Measurements from ENCODE around the gene PMM2. TPM values are rescaled to one million over a fixed set of nuclear protein-coding genes. Genes with fewer than 3 reads are reported as not detected.

Gene PMM2
- polyA plus RNA-seq, 1 donor = 24.5 TPM

DNA sequence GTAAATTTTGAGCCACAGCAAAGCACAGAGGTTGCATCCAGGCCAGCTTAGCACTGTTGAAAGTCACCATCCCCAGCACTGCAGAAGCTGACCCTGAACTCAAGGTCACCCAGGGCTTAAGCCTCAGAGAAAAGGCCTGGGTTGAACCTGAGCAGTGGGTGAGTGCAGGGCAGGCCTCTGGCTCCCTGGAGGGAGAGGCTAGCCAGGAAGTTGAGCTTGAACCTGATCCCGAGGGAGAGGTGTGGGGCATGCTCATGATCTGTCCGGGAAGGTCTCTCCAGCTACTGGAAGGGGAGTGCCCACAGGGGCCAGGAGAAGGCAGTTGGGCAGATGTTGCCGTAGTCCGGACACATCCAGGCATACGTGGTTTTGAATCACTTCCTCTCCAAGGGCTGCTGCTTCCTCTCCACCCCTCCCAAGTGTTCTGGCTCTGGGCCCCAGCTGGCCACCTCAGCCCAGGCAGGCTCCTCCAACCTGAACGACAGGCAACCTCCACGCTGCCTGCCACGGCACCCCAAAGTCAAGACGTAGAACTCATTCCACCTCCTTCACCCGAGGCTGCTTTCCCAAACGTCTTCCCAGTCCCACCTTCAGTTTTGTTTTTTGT is 52.7 kb downstream of the PMM2 start:
- no peak for DNase-seq

DNA sequence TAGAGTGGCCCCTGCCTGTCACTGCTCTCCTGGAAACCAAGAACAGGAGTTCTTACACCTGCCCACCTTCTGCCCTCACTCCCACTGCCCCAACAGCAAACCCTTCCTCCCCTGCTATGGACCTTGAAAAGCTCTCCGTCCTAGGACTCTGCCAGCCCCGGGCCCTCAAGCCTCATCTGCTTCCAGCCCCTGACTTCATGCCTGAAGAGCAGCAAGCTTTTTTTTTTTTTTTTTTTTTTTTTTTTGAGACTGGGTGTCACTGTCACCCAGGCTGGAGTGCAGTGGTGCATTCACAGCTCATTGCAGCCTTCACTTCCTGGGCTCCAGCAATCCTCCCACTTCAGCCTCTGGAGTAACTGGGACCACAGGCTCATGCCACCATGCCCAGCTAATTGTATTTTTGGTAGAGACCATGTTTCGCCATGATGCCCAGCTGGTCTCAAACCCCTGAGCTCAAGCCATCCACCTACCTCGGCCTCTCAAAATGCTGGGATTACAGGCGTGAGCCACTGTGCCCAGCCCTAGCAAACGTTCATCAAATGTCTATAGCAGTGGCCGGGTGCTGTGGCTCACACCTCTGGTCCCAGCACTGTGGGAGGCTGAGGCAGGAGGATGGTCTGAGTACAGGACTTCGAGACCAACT is 54.2 kb downstream of the PMM2 start:
- DNase-seq = no peak

DNA sequence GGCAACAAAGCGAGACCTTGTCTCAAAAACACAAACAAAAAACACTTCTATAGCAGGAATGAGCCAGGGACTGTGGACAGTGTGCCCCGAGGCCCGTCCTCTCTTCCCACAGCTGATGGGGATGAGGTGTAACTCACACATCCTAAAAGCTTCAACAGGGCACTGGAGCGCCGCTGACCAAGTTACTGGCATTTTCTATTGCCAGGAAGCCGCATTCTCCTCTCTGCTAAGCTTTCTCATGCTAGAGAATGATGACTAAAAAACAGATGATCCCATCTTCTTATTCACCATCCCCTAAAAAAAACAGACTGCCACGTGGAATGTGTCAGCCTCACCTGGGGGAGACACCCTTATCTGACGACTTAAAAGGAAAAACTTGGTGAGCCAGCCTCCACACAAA is 54.9 kb downstream of the PMM2 start:
- DNase-seq = no peak

DNA sequence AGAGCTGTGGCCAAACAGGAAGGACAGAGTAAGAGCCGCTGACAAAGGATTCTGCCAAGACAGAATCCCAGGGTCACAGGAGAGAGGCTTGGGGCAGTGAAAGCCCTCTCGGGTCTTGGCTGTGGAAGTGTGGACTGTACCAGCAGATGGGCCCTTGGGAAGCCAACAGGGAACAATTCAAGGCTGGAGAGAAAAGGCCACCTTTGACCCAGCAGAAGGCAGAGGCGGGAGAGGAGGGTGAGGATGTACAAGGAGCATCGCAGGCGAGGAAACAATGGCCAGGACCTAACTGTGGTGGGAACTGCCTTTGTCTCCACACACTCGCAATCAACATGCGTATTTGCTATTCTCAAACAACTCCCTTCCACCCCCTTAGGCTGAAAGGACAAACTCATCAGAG is 55.5 kb downstream of the PMM2 start:
- DNase-seq = no peak

DNA sequence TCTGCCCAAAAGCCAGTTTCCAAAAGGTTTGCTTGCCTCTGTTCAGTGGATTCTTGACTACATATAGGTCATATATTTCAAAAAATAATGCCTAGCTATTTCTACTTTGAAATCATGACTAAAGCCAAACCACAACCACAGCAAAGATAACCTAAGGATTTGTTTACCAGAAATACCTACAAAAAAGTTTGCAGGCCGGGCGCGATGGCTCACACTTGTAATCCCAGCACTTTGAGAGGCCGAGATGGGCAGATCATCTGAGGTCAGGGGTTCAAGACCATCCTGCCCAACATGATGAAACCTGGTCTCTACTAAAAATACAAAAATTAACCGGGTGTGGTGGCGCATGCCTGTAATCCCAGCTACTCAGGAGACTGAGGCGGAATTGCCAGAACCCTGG is 56.0 kb downstream of the PMM2 start:
- no peak for DNase-seq

DNA sequence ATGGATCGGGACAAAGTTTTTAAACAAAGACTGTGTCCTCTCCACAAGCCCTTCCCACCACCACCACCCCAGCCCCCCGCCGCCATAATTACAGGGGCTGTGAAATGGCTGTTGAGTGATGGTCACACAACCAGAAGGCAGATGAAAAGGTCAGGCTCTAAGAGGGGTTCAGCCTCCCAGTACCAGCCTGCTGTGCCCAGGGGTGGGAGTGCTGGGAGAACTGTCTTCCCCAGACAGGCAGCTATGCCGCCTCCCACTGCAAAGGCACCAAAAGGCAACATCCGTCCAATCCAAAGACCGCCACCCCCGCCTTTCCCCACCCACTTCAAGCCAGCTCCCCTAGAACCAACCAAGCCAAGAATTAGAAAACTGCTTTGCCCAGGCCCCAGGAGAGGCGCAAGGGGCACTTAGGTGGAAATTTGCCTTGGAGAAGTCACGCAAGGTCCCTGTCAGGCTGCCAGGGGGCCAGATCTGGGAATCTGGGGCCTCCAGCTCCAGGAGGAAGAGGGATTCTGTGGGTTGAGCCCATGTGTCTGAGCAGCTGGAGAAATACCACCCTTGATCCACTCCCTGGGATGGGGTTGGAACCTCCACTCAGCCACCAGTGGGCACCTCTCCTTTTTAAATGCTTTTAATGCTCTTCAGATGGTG is 56.8 kb downstream of the PMM2 start:
- no peak for DNase-seq

DNA sequence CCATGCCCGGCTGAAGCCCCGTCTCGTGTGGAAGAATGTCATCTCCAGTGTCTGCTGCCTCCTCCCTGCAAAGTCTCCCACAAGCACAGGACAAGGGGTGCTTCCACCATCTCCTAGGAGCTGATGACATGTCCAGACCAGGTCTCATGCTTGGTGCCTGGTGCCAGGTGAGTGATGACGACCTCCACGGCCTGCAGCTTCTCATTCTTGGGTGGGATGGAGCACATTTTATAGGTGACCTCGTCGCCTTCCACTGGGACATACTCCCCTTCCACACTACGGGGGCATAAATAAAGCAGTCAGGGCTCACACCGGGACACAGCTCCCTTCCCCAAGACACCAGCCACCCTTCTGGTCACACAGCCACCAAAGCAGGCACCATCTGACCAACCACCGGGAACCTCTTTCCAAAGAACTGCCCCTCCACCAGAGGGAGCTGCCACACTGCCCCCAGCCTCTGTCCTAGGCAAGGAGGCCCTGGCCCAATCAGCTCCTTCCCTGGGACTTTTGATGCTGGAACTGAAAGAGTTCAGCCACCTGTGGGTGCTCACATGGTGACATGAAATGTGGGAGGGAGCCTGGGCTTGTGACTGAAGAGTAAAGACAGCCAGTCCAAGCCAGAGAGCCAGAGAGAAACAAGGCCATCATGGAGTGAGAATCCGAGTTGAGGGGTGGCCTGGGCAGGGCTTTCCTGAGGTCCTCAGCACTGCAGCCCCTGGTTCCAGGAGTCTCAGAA is 57.6 kb downstream of the PMM2 start:
- no peak for DNase-seq

DNA sequence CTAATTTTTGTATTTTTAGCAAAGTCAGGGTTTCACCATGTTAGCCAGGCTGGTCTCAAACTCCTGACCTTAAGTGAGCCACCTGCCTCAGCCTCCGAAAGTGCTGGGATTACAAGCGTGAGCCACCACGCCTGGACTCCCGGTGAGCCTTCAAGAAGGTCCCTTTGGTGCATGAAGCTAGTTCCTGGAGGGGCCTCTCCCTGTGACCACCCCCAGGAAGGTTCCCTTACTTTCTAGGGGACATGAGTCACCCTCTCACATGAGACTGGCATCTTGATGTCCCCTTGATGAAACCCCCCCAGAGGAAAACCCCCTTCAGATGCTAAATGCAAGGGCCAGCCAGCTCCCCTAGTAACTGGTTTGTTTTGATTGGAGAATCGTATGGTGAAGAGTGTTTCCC is 58.3 kb downstream of the PMM2 start:
- DNase-seq = no peak

DNA sequence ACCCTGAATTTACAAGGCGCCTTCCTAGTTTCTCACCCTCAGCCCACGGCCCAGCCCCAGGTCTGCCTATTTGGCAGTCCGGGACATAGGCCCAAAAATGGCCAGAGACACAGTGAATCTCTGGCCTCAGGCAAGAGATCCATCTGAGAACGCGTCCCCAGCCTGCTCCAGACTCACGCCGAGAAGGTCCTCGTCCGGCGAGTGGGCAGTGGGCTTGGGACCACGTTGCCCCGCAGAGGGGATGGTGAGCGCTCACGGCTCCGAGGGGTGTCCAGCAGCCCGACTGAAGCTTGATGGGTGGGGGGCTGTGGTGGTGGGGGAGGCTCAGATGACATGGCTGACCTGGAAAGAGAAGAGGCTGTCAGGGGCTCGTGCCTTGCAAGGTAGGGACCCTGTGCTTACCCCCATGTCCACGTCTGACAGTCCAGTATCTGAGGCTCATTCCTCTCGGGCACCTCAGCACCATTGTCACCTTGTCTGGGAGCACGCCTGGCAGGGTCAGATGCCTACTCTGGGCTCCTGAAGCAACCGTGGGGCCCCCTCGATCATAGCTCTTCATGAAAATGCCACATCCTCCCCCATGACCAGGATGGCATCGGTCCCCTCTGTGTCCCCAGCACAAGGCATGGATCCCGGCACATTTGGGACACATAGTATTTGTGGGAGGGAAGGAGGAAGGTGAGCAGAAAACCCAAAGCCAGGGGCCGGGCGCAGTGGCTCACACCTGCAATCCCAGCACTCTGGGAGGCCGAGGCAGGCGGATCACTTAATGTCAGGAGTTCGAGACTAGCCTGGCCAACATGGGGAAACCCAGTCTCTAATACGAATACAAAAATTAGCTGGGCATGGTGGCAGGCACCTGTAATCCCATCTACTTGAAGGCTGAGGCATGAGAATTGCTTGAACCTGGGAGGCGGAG is 61.6 kb downstream of the PMM2 start:
- DNase-seq = no peak

DNA sequence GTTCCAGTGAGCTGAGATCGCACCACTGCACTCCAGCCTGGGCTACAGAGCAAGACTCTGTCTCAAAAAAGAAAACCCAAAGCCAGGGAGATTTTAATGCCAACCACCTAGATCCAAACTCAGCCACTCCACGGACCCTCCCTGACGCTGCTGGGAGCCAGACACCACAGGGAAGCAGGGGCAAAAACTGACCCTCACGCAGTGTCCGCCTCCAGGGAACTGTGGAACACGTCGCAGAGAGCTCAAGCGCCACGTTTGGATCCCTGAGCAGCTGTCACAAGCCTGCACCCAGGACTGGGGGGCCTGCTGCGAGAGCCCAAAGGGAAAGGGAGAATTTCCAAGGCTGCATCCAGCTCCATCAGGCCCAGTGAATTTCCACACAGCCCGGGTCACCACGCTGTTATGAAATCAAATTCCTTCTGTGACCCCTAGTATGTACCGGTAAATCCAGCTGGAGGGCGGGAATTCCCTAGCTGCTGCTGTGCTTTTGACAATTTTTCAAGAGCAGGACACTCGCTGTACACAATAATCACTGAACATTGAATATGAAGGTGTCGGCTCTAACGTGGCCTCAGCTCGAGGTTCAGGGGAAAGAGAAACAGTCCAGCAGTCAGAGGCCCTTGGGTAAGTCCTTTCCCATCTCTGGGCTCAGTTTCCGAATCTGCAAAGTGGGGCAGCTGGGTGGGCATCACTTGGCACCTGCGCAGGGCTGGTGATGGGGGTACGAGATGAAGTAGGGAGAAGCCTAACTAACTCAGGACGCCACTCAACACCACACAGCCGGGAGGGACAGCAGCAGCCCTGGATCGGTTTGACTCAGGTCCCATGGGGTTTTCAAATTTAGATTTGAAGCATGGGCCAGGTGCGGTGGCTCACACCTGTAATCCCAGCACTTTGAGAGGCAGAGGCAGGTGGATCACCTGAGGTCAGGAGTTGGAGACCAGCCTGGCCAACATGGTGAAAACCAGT is 62.6 kb downstream of the PMM2 start:
- no peak for DNase-seq

DNA sequence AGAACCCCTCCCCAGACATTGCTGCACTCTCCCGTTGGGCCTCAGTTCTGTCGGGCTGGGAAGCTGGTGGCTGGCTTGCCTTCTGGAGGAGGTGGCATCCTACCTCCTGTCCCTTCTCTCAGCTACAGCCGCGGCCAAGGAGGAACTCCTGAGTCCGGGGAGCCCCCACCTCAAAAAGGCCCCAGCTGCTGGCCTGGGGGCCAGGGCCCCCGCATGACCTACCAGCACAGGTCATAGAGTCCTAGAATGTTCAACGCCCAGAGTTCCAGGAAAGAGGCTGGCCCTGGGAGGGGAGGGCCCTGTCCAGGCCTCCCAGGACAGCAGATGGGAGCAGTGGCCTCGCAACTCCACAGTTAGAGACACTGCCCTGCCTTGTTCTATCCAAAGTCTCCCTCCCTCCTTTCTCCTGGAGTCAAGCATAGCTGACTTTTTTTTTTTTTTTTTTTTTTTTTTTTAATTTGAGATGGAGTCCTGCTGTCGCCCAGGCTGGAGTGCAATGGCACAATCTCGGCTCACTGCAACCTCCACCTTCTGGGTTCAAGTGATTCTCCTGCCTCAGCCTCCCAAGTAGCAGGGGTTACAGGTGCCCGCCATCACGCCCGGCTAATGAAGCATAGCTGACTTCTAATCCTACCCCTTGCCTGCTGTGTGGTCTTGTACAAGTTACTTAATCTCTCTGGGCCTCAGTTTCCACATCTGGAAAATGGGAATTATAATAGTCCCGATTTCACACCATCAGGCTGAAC is 64.1 kb downstream of the PMM2 start:
- DNase-seq = no peak

DNA sequence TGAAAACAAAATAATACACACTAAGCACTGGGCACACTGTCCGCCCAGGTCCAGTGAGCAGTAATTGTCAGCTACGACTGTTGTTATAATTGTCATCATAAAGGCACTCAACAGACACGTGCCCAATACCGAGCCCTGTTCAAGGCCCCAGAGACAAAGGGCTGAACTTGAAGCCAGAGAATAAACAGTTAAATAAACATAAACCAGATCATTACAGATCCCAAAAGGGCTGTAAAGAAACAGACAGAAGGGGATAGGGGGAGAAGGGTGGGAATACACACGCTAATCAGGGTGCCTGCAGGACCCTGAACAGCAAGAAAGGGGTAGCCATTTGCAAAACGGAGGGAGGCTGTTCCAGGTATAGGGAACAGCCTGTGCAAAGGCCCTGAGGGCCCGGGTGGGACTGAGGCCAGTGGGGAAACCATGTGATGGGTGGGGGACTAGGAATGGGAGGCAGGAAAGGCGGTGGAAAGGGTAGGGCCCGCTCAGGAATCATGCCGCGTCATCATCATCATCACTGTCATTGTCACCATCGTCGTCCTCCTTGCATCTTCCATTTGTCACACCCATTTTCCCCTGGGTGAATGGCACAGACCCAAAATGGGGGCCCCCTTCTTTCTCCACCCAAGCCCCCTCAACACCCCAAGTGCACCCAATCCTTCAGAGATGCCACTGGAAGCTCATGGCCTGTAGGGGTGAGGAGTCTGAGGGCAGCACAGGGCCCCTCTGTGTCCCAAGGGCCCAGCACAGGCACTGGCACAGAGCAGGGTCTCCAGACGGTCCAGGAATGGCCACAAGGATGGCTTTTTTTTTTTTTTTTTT is 64.9 kb downstream of the PMM2 start:
- no peak for DNase-seq

DNA sequence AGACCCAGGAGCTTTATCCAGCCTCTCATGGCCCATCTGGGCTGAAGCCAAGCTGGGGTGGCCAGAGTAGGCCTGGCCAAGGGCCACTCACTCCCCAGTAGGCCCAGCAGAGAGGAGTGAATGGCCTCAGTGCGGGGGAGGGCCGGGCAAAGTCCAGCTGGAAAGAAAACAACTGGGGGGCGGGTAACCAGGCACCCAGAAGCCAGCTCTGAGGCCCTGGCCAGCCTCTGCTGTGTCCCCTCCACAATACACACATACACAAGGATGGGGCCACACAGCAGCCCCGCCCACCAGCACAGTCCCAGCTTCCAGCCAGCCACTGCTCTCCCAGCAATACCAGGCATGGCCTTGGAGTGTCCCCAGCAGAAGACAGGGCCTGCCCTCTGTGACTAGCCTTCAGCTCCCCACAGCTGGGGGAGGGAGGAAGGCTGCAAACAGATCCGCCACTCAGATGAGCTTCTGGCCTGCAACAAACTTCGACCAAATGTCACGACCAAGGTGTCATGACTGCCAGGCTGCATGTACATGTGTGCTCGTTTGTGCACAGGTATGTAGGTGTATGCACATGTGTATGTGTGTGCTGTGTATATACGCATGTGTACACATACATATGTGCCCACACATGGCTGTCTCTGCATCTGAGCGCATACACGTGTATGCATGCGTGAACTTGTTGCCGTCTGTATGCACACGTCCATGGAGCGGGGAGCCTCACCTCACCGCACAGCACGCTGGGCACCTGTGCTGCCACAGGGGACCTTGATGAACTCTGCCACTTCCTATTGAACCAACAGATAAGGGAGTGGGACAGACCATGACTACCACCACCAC is 66.2 kb downstream of the PMM2 start:
- no peak for DNase-seq

DNA sequence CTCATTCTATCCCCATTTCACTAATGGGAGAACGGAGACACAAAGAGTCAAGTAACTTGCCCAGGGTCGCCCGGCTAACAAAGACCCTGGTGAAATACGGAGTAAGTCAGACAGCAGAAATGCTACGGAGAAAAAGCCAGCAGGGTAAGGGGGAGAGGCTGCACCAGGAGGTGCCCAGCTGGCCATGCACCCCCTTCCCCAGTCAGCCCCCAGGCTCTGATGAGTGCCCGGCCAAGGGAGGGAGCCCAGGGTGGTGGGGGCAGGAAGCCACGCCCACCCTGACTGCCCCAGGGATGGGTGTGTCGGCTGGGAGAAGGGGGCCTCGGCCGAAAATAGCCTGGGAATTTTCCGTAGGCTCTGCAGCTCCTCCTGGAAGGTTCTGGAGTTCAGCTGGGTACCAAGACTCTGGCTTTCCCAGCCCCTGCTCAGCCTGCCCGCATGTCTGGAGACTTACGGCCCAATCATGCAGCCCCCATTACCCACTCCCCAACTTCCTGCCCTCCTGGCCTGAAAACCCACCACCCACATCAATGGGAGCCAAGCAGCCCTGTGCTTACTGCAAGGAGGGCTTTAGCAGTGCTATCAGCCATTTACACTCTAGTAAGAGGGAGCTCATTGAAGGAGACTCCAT is 67.0 kb downstream of the PMM2 start:
- no peak for DNase-seq

DNA sequence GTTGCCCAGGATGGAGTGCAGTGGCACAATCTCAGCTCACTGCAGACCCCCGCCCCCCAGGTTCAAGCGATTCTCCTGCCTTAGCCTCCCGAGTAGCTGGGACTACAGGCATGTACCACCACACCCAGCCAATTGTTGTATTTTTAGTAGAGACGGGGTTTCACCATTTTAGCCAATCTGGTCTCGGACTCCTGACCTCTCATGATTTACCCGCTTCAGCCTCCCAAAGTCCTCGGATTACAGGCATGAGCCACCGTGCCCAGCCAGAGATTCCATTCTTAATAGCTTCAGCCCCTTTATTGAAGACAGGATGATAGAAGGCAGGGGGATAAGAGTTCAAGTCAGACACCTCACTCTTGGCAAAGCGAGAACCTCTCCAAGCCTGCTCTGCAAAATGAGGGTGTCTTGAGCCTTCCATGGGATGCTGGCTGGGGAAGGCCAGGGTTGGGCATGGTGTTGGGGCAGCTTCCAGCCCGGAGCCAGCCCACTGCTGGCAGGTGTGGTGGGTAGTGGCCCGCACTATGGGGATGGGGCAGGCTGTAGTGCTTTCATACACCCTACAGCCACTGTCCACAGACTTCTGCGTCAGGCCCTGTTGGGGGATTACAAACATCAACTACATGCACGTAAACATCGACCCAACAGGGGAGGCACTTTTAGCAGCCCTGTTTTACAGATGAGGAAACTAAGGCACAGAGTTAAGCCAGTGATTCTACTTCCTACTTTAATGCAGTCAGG is 67.7 kb downstream of the PMM2 start:
- DNase-seq = no peak

DNA sequence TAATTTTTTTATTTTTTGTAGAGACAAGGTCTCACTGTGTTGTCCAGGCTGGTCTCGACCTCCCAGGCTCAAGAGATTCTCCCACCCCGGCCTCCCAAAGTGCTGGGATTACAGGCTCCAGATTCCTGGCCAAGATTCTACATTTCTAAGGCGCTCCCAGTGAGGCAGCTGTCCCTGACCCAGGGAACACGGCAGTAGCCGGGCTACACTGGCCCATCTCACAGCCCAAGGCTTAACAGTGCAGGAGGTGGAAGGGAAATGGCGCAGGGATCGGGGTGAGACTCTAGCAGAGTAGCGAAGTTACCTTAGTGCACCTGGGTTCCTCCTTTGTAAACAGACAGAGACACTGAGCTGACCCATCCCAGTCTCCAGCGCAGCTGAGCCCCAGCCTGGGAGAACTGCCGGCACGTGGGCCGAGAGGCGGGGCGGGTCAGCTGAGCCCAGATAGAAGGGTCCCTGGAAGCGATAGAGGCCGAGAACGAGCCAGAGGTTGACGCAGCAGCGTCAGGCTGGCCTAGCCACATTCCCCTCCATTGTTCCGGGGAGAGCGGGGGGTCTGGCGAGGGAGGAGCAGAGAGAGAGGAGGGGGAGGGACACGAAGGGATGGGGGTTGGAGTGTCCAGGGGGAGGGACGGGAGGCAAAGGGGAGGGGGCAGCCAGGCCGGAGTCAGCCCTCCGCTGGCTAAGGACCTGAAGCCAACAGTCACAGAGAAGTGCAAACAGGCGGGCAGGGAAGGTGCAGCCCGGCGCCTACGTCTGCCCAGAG is 68.7 kb downstream of the PMM2 start:
- DNase-seq = no peak
